Left ventricle myocardium inferior (tissue), 1 donor: Measurements from ENCODE around the gene CPLX4. TPM values are rescaled to one million over a fixed set of nuclear protein-coding genes. Genes with fewer than 3 reads are reported as not detected.

Experiments
- DNase-seq: peaks from one replicate; pipeline ENCODE4 v3.0.0-alpha.2; 2020
- H3K27ac ChIP-seq: fragments of 200-600 bp; replicated peaks from 2 replicates; pipeline ENCODE4 v1.8.0; 2021
- H3K27me3 ChIP-seq: fragments of 200-600 bp; 2 replicates; pipeline ENCODE4 v1.8.0; 2021; ENCODE audit warnings: low read depth
- H3K36me3 ChIP-seq: fragments of 200-600 bp; 2 replicates; pipeline ENCODE4 v1.8.0; 2021
- H3K4me1 ChIP-seq: fragments of 200-600 bp; 2 replicates; pipeline ENCODE4 v1.8.0; 2021
- H3K4me3 ChIP-seq: fragments of 200-600 bp; 2 replicates; pipeline ENCODE4 v1.8.0; 2021; ENCODE audit warnings: mild to moderate bottlenecking, moderate library complexity
- H3K9me3 ChIP-seq: fragments of 200-600 bp; replicated peaks from 2 replicates; pipeline ENCODE4 v1.8.0; 2021
- intact Hi-C: fragments of 100-400 bp; cut with micrococcal nuclease; formaldehyde crosslinking; loops from one replicate; pipeline ENCODE4 v1.11.0; 2022
- total RNA-seq: library from RNA; stranded (reverse); fragmentation: NEBNext Ultra II Directional; extraction: Animal tissue kit (Norgen Biotek cat#: 25700); gene quantifications from one replicate; pipeline ENCODE4 v1.2.1, GENCODE V29; 2021
- TF ChIP-seq, protein P1 (sequence below): fragments of 200-600 bp; IDR thresholded peaks from 2 replicates; pipeline ENCODE4 v1.8.0; 2021; ENCODE audit warnings: antibody characterized with exemption, mild to moderate bottlenecking, borderline replicate concordance
- donor health status: DM: no; HTN: yes; CAD: no; lungs with severe emphysema.

CPLX4 gene
- total RNA-seq, 1 donor from 2014 or later: not detected

- Histone ChIP-seq H3K4me3 (no peak overlapping the region), H3K36me3 (peaks cover 51% of the 10 kb centered on the region), H3K4me1 (no peaks in the 10 kb centered on the region), H3K9me3 (no peaks in the 10 kb centered on the region), H3K27ac (no peak overlapping the region), H3K27me3 (no peaks in the 10 kb centered on the region)
- TF ChIP-seq, protein P1, sequence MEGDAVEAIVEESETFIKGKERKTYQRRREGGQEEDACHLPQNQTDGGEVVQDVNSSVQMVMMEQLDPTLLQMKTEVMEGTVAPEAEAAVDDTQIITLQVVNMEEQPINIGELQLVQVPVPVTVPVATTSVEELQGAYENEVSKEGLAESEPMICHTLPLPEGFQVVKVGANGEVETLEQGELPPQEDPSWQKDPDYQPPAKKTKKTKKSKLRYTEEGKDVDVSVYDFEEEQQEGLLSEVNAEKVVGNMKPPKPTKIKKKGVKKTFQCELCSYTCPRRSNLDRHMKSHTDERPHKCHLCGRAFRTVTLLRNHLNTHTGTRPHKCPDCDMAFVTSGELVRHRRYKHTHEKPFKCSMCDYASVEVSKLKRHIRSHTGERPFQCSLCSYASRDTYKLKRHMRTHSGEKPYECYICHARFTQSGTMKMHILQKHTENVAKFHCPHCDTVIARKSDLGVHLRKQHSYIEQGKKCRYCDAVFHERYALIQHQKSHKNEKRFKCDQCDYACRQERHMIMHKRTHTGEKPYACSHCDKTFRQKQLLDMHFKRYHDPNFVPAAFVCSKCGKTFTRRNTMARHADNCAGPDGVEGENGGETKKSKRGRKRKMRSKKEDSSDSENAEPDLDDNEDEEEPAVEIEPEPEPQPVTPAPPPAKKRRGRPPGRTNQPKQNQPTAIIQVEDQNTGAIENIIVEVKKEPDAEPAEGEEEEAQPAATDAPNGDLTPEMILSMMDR: no peak
- intact Hi-C loops: no loop called here
- no peak for DNase-seq
Observed at GRCh38 chr18:59325965-59326364, 7.5 kb upstream of the CPLX4 start.

GRCh38 chr18:59324623-59324971 is 6.1 kb upstream of the CPLX4 start:
- H3K27ac ChIP-seq: no peak overlapping the region
- no peak overlapping the region for H3K4me3 ChIP-seq
- H3K9me3 ChIP-seq: no peaks in the 10 kb centered on the region
- DNase-seq: no peak
- peaks cover 4% of the 10 kb centered on the region for H3K27me3 ChIP-seq
- H3K36me3 ChIP-seq: peaks cover 37% of the 10 kb centered on the region
- TF ChIP-seq, protein P1: no peak
- intact Hi-C loops: no loop called here
- H3K4me1 ChIP-seq: no peaks in the 10 kb centered on the region

DNA sequence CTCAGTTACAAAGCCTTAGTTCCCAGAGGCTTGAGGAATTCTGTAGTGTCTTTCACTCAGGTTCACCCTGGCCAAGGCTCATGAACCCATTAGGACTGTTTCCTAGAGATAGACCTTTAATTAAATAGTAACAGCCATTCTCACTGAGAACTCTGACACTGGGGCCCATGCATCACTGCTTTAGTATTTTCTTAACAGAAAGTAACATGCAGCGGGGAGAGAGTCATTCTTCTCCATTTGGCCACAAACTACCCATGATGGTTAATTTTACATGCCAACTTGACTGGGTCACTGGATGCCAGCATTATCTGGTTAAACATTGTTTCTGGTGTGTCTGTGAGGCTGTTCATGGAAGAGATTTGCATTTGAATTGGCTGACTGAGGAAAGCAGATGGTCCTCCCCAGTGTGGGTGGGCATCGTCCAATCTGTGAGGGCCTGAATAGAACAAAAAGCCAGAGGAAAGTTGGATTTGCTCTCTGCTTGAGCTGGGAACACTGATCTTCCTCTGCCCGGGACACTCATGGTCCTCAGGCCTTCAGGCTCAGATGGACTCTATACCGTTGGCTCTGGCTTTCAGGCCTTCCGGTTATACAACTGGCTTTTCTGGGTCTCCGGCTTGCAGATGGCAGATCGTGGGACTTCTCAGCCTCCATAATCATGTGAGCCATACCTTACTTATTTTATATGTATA is 5.6 kb upstream of the CPLX4 start:
- Histone ChIP-seq H3K9me3 (no peaks in the 10 kb centered on the region), H3K4me3 (no peak overlapping the region), H3K4me1 (no peaks in the 10 kb centered on the region), H3K27ac (no peak overlapping the region), H3K27me3 (peaks cover 5% of the 10 kb centered on the region), H3K36me3 (peaks cover 32% of the 10 kb centered on the region)
- intact Hi-C loops: no loop called here
- TF ChIP-seq, protein P1: no peak
- no peak for DNase-seq

DNA sequence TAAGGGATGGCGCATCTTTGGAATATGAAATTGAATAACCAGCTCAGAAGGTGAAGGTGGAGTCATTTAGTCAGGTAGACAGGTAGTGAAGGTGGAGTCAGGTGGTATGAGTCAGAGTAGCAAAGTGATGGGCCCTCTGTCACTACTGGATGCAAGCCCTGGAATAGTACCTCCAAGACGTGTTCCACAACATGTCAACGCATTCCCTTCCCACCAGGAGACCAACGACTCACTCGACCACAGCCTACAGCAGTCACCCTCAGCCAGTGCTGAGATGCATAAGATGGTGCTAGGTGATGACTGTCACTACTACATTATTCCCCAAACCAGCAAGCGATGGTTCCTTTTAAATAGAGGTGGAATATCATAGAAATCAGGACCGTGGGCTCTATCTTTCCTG is 6.8 kb downstream of the CPLX4 start:
- H3K27me3 ChIP-seq: peaks cover 65% of the 10 kb centered on the region
- no peaks in the 10 kb centered on the region for H3K36me3 ChIP-seq
- H3K4me1 ChIP-seq: peaks cover 13% of the 10 kb centered on the region
- no peak overlapping the region for H3K4me3 ChIP-seq
- H3K27ac ChIP-seq: no peak overlapping the region
- intact Hi-C loops: no loop called here
- H3K9me3 ChIP-seq: no peaks in the 10 kb centered on the region
- no peak for DNase-seq
- TF ChIP-seq, protein P1: no peak

DNA sequence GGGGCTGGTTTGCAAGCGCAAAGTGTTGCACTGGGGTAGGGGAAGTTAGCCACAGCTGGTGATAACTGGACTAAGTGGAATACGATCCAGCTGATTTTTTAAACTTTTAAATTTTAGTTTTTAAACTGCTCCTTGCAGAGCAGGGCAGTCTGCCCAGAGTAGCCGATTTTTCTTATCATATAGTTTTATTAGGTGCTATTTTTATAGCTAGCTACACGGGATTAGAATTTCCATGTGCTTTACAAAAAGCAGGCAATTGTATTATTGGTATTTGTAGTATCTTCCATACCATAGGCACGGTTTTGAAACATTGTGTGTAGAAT is 9.6 kb downstream of the CPLX4 start:
- Histone ChIP-seq H3K27ac (no peak overlapping the region), H3K4me3 (peak overlapping the region; percentile 58), H3K4me1 (peaks cover 13% of the 10 kb centered on the region), H3K36me3 (no peaks in the 10 kb centered on the region), H3K27me3 (peaks cover 90% of the 10 kb centered on the region), H3K9me3 (no peaks in the 10 kb centered on the region)
- TF ChIP-seq, protein P1: no peak
- intact Hi-C loops: loop anchor here (2.0 kb wide), 1 partner anchor 94 kb away; no protein-coding TSS in a partner anchor
- DNase-seq: no peak
